HG03442 (cell line): ENCODE measurements around the gene MEIOB.

Experiments
- ATAC-seq: cut with Tn5 transposase; IDR thresholded peaks from one replicate; pipeline ENCODE4 v1.9.1; 2021; ENCODE audit warnings: mild to moderate bottlenecking, moderate library complexity; ENCODE audit not compliant: unreplicated experiment

The MEIOB gene

GRCh38 chr16:1789643-1790045 lies 82.3 kb downstream of the MEIOB start:
- ATAC-seq = no peak

GRCh38 chr16:1788708-1789100 lies 83.3 kb downstream of the MEIOB start:
- ATAC-seq = no peak

GRCh38 chr16:1788095-1788707 lies 83.8 kb downstream of the MEIOB start:
- no peak for ATAC-seq

- ATAC-seq = no peak
Observed at GRCh38 chr16:1787322-1788094, 84.5 kb downstream of the MEIOB start.

GRCh38 chr16:1787056-1787321 lies 85.0 kb downstream of the MEIOB start:
- ATAC-seq = no peak

- ATAC-seq = no peak
Observed at GRCh38 chr16:1786242-1787055, 85.5 kb downstream of the MEIOB start.

- ATAC-seq = no peak
Observed at GRCh38 chr16:1785846-1786170, 86.2 kb downstream of the MEIOB start.

- no peak for ATAC-seq
Observed at GRCh38 chr16:1784977-1785845, 86.8 kb downstream of the MEIOB start.
